ENCODE measurements around the gene LIN37.

- peak; percentile 77 for TF ChIP-seq TCF12 (IDR thresholded peaks at IDR 0.05; ENCODE audit: low read depth)
- peak; percentile 31 for TF ChIP-seq TAF1 (IDR thresholded peaks at IDR 0.05; ENCODE audit: low read depth)
- no peak for TF ChIP-seq FOXM1 (IDR thresholded peaks at IDR 0.05; ENCODE audit: borderline replicate concordance, low read depth)
Measured at GRCh38 chr19:35716801-35717664, 31.3 kb upstream of the LIN37 start.

Data from Ishikawa (cell line).